CD8-positive, alpha-beta memory T cell (primary cell): ENCODE data around the gene OTOP3. TPM values are rescaled to one million over a fixed set of nuclear protein-coding genes. Genes with fewer than 3 reads are reported as not detected.

Experiments
- CTCF ChIA-PET: fragments of 350-600 bp; sonication (Branson Sonifier 250); formaldehyde crosslinking; loops from one replicate; lab custom pipeline; 2021; ENCODE audit warnings: antibody characterized with exemption; lab: Charles Lee
- POLR2A ChIA-PET: fragments of 350-600 bp; sonication (Branson Sonifier 250); formaldehyde crosslinking; loops from one replicate; lab custom pipeline; 2021; ENCODE audit warnings: antibody characterized with exemption; lab: Charles Lee
- DNase-seq, 5 donors: peaks; one replicate each; pipeline versions ENCODE4 v3.0.0 to v3.0.0-alpha.2; 2020 to 2022; ENCODE audit warnings: mixed read lengths in 1 of 5
- H3K27ac ChIP-seq: one replicate; pipeline ENCODE4 v1.7.0; 2013; ENCODE audit warnings: low read depth, mild to moderate bottlenecking, low read length, moderate library complexity
- H3K27me3 ChIP-seq: 2 replicates; pipeline ENCODE4 v1.7.0; 2013; ENCODE audit warnings: low read length, mild to moderate bottlenecking; ENCODE audit not compliant: insufficient read depth, poor library complexity, severe bottlenecking
- H3K36me3 ChIP-seq: 2 replicates; pipeline ENCODE4 v1.7.0; 2013; ENCODE audit warnings: mild to moderate bottlenecking, low read length, moderate library complexity; ENCODE audit not compliant: insufficient read depth
- H3K4me1 ChIP-seq: 2 replicates; pipeline ENCODE4 v1.7.0; 2013; ENCODE audit warnings: mild to moderate bottlenecking, low read length, moderate library complexity; ENCODE audit not compliant: insufficient read depth
- H3K4me3 ChIP-seq: 2 replicates; pipeline ENCODE4 v1.7.0; 2013; ENCODE audit warnings: mild to moderate bottlenecking, low read length
- H3K9me3 ChIP-seq: 2 replicates; pipeline ENCODE4 v1.7.0; 2013; ENCODE audit warnings: mild to moderate bottlenecking, low read length
- H3K27ac Mint-ChIP-seq, 8 donors: one replicate each; pipeline ENCODE4 v1.8.0; 2020 to 2021; ENCODE audit warnings: mixed read lengths in 8 of 8, mild to moderate bottlenecking in 6 of 8, inconsistent platforms in 3 of 8, moderate library complexity in 3 of 8
- H3K27me3 Mint-ChIP-seq, 2 donors: one replicate each; pipeline ENCODE4 v1.8.0; 2020 to 2021; ENCODE audit warnings: mixed read lengths in 2 of 2, mild to moderate bottlenecking in 1 of 2, moderate library complexity in 1 of 2
- H3K36me3 Mint-ChIP-seq, 3 donors: one replicate each; pipeline ENCODE4 v1.8.0; 2020 to 2021; ENCODE audit warnings: mixed read lengths in 3 of 3, inconsistent platforms in 1 of 3, mild to moderate bottlenecking in 1 of 3
- H3K4me1 Mint-ChIP-seq, 3 donors: one replicate each; pipeline ENCODE4 v1.8.0; 2020 to 2021; ENCODE audit warnings: mixed read lengths in 3 of 3, inconsistent platforms in 1 of 3, mild to moderate bottlenecking in 1 of 3
- H3K4me3 Mint-ChIP-seq, 7 donors: one replicate each; pipeline ENCODE4 v1.8.0; 2020 to 2021; ENCODE audit warnings: mixed read lengths in 7 of 7, mild to moderate bottlenecking in 6 of 7, moderate library complexity in 4 of 7, inconsistent platforms in 2 of 7
- H3K9me3 Mint-ChIP-seq, 5 donors: one replicate each; pipeline ENCODE4 v1.8.0; 2020 to 2022; ENCODE audit warnings: mixed read lengths in 5 of 5, mild to moderate bottlenecking in 3 of 5, moderate library complexity in 2 of 5, inconsistent platforms in 1 of 5
- polyA plus RNA-seq: library from polyadenylated mRNA; unstranded; fragments of 300-500 nt; fragmentation: Illumina TruSeq; gene quantifications from one replicate; pipeline ENCODE4 v1.2.3, GENCODE V29; 2021
- total RNA-seq, 2 experiments: library from RNA; stranded (reverse); gene quantifications; one replicate each; pipeline ENCODE4 v1.2.3, GENCODE V29; 2021

The OTOP3 gene
- total RNA-seq = not detected
- polyA plus RNA-seq = not detected

GRCh38 chr17:74935585-74936469 lies at the start of gene OTOP3:
OTOP3 (plus strand) TSS chr17:74935898; CDS start chr17:74935922, 24 bp downstream.
- Histone ChIP-seq H3K27me3 (peaks cover 26% of the 10 kb centered on the region), H3K27ac (no peak within 1 kb of the TSS), H3K4me3 (no peak within 1 kb of the TSS), H3K9me3 (no peaks in the 10 kb centered on the region), H3K4me1 (no peaks in the 10 kb centered on the region), H3K36me3 (no peaks in the 10 kb centered on the region)
- H3K4me1 Mint-ChIP-seq = peaks cover 0 to 3% (median 0%) of the 10 kb centered on the region in 3 donors
- H3K9me3 Mint-ChIP-seq = no peaks in the 10 kb centered on the region
- H3K27me3 Mint-ChIP-seq = peaks cover 41 to 78% of the 10 kb centered on the region in 2 donors
- DNase-seq = no peak
- no peaks in the 10 kb centered on the region for H3K36me3 Mint-ChIP-seq
- CTCF ChIA-PET = interaction anchor here (0.7 to 1.0 kb wide), 2 partner anchors 22 to 27 kb away, joined by 3 read pairs; no protein-coding TSS in a partner anchor
- H3K27ac Mint-ChIP-seq = peak within 1 kb of the TSS in 1 of 8 donors; percentile 24
- no peak within 1 kb of the TSS for H3K4me3 Mint-ChIP-seq
- POLR2A ChIA-PET = no interaction called here

GRCh38 chr17:74888469-74888868 lies 47.2 kb upstream of the OTOP3 start:
- Histone ChIP-seq H3K9me3 (no peaks in the 10 kb centered on the region), H3K4me3 (no peak overlapping the region), H3K36me3 (no peaks in the 10 kb centered on the region), H3K27ac (no peak overlapping the region), H3K4me1 (no peaks in the 10 kb centered on the region), H3K27me3 (peaks cover 13% of the 10 kb centered on the region)
- H3K9me3 Mint-ChIP-seq = peaks cover 0 to 2% (median 0%) of the 10 kb centered on the region in 5 donors
- peaks cover 0 to 3% (median 0%) of the 10 kb centered on the region in 3 donors for H3K4me1 Mint-ChIP-seq
- peaks cover 22 to 42% of the 10 kb centered on the region in 2 donors for H3K27me3 Mint-ChIP-seq
- no peak overlapping the region for H3K27ac Mint-ChIP-seq
- ChIA-PET CTCF (interaction anchor here (1.3 kb wide), 1 partner anchor 15 kb away, joined by 4 read pairs; no protein-coding TSS in a partner anchor), POLR2A (no interaction called here)
- no peak for DNase-seq
- no peak overlapping the region for H3K4me3 Mint-ChIP-seq
- peaks cover 0 to 3% (median 0%) of the 10 kb centered on the region in 3 donors for H3K36me3 Mint-ChIP-seq

GRCh38 chr17:74890554-74890953 lies 45.1 kb upstream of the OTOP3 start:
- H3K36me3 ChIP-seq = no peaks in the 10 kb centered on the region
- no peak for DNase-seq
- H3K4me3 ChIP-seq = no peak overlapping the region
- H3K4me3 Mint-ChIP-seq = peak overlapping the region in 1 of 7 donors; percentile 44
- H3K27me3 ChIP-seq = peaks cover 22% of the 10 kb centered on the region
- no peak overlapping the region for H3K27ac Mint-ChIP-seq
- H3K27ac ChIP-seq = no peak overlapping the region
- H3K9me3 ChIP-seq = no peaks in the 10 kb centered on the region
- H3K9me3 Mint-ChIP-seq = peaks cover 0 to 4% (median 0%) of the 10 kb centered on the region in 5 donors
- POLR2A ChIA-PET = no interaction called here
- CTCF ChIA-PET = no interaction called here
- peaks cover 0 to 3% (median 0%) of the 10 kb centered on the region in 3 donors for H3K36me3 Mint-ChIP-seq
- H3K4me1 Mint-ChIP-seq = peaks cover 3 to 6% (median 4%) of the 10 kb centered on the region in 3 donors
- peaks cover 31 to 44% of the 10 kb centered on the region in 2 donors for H3K27me3 Mint-ChIP-seq
- H3K4me1 ChIP-seq = no peaks in the 10 kb centered on the region

GRCh38 chr17:74892013-74892841 lies 43.5 kb upstream of the OTOP3 start:
- peaks cover 39 to 48% of the 10 kb centered on the region in 2 donors for H3K27me3 Mint-ChIP-seq
- H3K27ac ChIP-seq = no peak overlapping the region
- DNase-seq = no peak
- no peaks in the 10 kb centered on the region for H3K36me3 ChIP-seq
- H3K4me1 Mint-ChIP-seq = peaks cover 3 to 6% (median 4%) of the 10 kb centered on the region in 3 donors
- peaks cover 0 to 4% (median 0%) of the 10 kb centered on the region in 5 donors for H3K9me3 Mint-ChIP-seq
- ChIA-PET CTCF (no interaction called here), POLR2A (no interaction called here)
- H3K27me3 ChIP-seq = peaks cover 22% of the 10 kb centered on the region
- H3K4me1 ChIP-seq = no peaks in the 10 kb centered on the region
- H3K4me3 Mint-ChIP-seq = no peak overlapping the region
- no peaks in the 10 kb centered on the region for H3K9me3 ChIP-seq
- H3K36me3 Mint-ChIP-seq = no peaks in the 10 kb centered on the region
- no peak overlapping the region for H3K4me3 ChIP-seq
- H3K27ac Mint-ChIP-seq = no peak overlapping the region

GRCh38 chr17:74892974-74893911 lies 42.5 kb upstream of the OTOP3 start, which contains the start of gene FADS6:
FADS6 (minus strand) TSS chr17:74893633; CDS start chr17:74893595, 38 bp downstream.
- Histone ChIP-seq H3K27me3 (peaks cover 22% of the 10 kb centered on the region), H3K36me3 (no peaks in the 10 kb centered on the region), H3K4me3 (no peak within 1 kb of the TSS), H3K9me3 (no peaks in the 10 kb centered on the region), H3K27ac (no peak within 1 kb of the TSS), H3K4me1 (no peaks in the 10 kb centered on the region)
- ChIA-PET POLR2A (no interaction called here), CTCF (no interaction called here)
- peaks cover 0 to 4% (median 0%) of the 10 kb centered on the region in 5 donors for H3K9me3 Mint-ChIP-seq
- peak within 1 kb of the TSS in 2 of 8 donors; percentile 50 to 54 for H3K27ac Mint-ChIP-seq
- peaks cover 39 to 46% of the 10 kb centered on the region in 2 donors for H3K27me3 Mint-ChIP-seq
- DNase-seq = no peak
- peak within 1 kb of the TSS in 6 of 7 donors; percentile 41 to 74 (median 62) for H3K4me3 Mint-ChIP-seq
- H3K4me1 Mint-ChIP-seq = peaks cover 3 to 6% (median 4%) of the 10 kb centered on the region in 3 donors
- no peaks in the 10 kb centered on the region for H3K36me3 Mint-ChIP-seq

- H3K27me3 Mint-ChIP-seq = peaks cover 41 to 49% of the 10 kb centered on the region in 2 donors
- POLR2A ChIA-PET = no interaction called here
- peaks cover 22% of the 10 kb centered on the region for H3K27me3 ChIP-seq
These were observed 41.6 kb upstream of the OTOP3 start for GRCh38 chr17:74893936-74894671.

More at GRCh38 chr17:74893936-74894671, 41.6 kb upstream of the OTOP3 start:
- DNase-seq = no peak
- Mint-ChIP-seq H3K27ac (peak overlapping the region in 2 of 8 donors; percentile 50 to 54), H3K4me1 (peaks cover 3 to 6% (median 4%) of the 10 kb centered on the region in 3 donors), H3K9me3 (peaks cover 0 to 4% (median 0%) of the 10 kb centered on the region in 5 donors), H3K36me3 (no peaks in the 10 kb centered on the region), H3K4me3 (peak overlapping the region in 5 of 7 donors; percentile 41 to 74 (median 71))
- CTCF ChIA-PET = no interaction called here
- H3K27ac ChIP-seq = no peak overlapping the region
- H3K4me1 ChIP-seq = no peaks in the 10 kb centered on the region
- H3K36me3 ChIP-seq = no peaks in the 10 kb centered on the region
- no peaks in the 10 kb centered on the region for H3K9me3 ChIP-seq
- no peak overlapping the region for H3K4me3 ChIP-seq
